Stimulated activated CD4-positive, alpha-beta T cell treated with anti-CD3 and anti-CD28 coated beads, TNF-alpha, amount 100 ng/mL, for 48 hours (primary cell): ENCODE results near the gene TTLL9.

Source experiments
- DNase-seq, 3 donors: peaks; one replicate each; pipeline ENCODE4 v3.0.0-alpha.2; 2020; ENCODE audit warnings: low read depth in 3 of 3

Gene TTLL9

GRCh38 chr20:31879143-31879987 lies 8.9 kb downstream of the TTLL9 start:
- peak; percentile 72 to 76 (median 75) for DNase-seq

GRCh38 chr20:31881945-31882344 lies 11.5 kb downstream of the TTLL9 start:
- no peak for DNase-seq

- no peak for DNase-seq
These were observed 13.4 kb downstream of the TTLL9 start for GRCh38 chr20:31883829-31884228.

GRCh38 chr20:31890646-31891045 lies 20.2 kb downstream of the TTLL9 start:
- no peak for DNase-seq

GRCh38 chr20:31894980-31895675 lies 24.7 kb downstream of the TTLL9 start:
- no peak for DNase-seq

GRCh38 chr20:31896049-31896448 lies 25.6 kb downstream of the TTLL9 start:
- DNase-seq = no peak

- DNase-seq = no peak
These were observed 27.1 kb downstream of the TTLL9 start for GRCh38 chr20:31897541-31897940.

- DNase-seq = no peak
These were observed 31.2 kb downstream of the TTLL9 start for GRCh38 chr20:31901615-31902014.

- no peak for DNase-seq
These were observed 33.4 kb downstream of the TTLL9 start for GRCh38 chr20:31903627-31904386.

GRCh38 chr20:31906001-31906400 lies 35.6 kb downstream of the TTLL9 start:
- no peak for DNase-seq

- no peak for DNase-seq
These were observed 36.6 kb downstream of the TTLL9 start for GRCh38 chr20:31907046-31907445.

GRCh38 chr20:31908016-31908415 lies 37.6 kb downstream of the TTLL9 start:
- DNase-seq = no peak

- no peak for DNase-seq
These were observed 38.0 kb downstream of the TTLL9 start for GRCh38 chr20:31908424-31908823.

- DNase-seq = no peak
These were observed 39.0 kb downstream of the TTLL9 start for GRCh38 chr20:31909253-31910070.

- no peak for DNase-seq
These were observed 39.8 kb downstream of the TTLL9 start for GRCh38 chr20:31910071-31910803.

- DNase-seq = no peak
These were observed 43.2 kb downstream of the TTLL9 start for GRCh38 chr20:31913431-31914157.

GRCh38 chr20:31914170-31914569 lies 43.7 kb downstream of the TTLL9 start:
- DNase-seq = no peak

- DNase-seq = no peak
These were observed 45.3 kb downstream of the TTLL9 start for GRCh38 chr20:31915491-31916280.

- DNase-seq = no peak
These were observed 46.3 kb downstream of the TTLL9 start for GRCh38 chr20:31916708-31917107.
